Vagina (tissue), 2 donors: Measurements from ENCODE around the gene CHODL.

Experiments used
- POLR2A ChIP-seq, 2 donors: fragments of 450-650 bp; IDR thresholded peaks; one replicate each; pipeline ENCODE4 v1.6.1; 2017; ENCODE audit warnings: antibody characterized with exemption in 2 of 2, mild to moderate bottlenecking in 2 of 2, moderate library complexity in 2 of 2
- TF ChIP-seq, protein P1 (sequence below), 3 experiments: fragments of 450-650 bp in 2 of 3; fragments of 200-600 bp in 1 of 3; sonication (generic) in 1 of 3; IDR thresholded peaks; one replicate each; pipeline ENCODE4 v1.5.1; 2017 to 2019; ENCODE audit warnings: antibody characterized with exemption in 3 of 3, mild to moderate bottlenecking in 2 of 3, moderate library complexity in 2 of 3

DNA sequence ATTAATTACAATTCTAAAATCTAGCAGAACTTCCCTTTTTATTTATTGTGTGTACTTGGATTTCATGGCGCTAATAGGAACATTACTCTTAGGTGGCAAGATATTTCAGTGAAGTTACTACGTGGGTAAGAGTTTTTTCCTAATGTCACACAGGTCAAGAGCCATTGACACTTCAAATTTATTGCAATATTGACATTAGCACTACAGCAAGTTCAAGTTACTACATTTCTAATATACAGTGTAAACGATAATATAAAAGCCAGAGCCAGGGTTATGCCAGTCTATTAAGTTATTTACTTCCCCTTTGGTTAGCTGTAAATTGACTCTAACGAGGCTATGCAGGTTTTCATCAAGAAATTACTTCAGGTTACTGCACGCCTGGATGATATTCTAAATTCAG is 29.7 kb downstream of the CHODL start:
- TF ChIP-seq, protein P1, sequence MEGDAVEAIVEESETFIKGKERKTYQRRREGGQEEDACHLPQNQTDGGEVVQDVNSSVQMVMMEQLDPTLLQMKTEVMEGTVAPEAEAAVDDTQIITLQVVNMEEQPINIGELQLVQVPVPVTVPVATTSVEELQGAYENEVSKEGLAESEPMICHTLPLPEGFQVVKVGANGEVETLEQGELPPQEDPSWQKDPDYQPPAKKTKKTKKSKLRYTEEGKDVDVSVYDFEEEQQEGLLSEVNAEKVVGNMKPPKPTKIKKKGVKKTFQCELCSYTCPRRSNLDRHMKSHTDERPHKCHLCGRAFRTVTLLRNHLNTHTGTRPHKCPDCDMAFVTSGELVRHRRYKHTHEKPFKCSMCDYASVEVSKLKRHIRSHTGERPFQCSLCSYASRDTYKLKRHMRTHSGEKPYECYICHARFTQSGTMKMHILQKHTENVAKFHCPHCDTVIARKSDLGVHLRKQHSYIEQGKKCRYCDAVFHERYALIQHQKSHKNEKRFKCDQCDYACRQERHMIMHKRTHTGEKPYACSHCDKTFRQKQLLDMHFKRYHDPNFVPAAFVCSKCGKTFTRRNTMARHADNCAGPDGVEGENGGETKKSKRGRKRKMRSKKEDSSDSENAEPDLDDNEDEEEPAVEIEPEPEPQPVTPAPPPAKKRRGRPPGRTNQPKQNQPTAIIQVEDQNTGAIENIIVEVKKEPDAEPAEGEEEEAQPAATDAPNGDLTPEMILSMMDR (IDR thresholded peaks at IDR 0.05): no peak
- no peak for TF ChIP-seq POLR2A (IDR thresholded peaks at IDR 0.05)
